ENCODE results near the gene NRDE2.
"Not testable (repeated sequence)": the region's sequence is repeated elsewhere in the genome, so short reads cannot be mapped to it uniquely, and the experiment has no call there.

Gene NRDE2

GRCh38 chr14:90229942-90230341 lies 101.8 kb downstream of the NRDE2 start:
- H3K27me3 ChIP-seq (ENCODE audit: control insufficient read depth in 1 of 2, insufficient read depth in 2 of 2, low read length in 2 of 2); H3K4me1 ChIP-seq (ENCODE audit: insufficient read depth, low read length); H3K9me3 ChIP-seq (ENCODE audit: low read length); H3K36me3 ChIP-seq (ENCODE audit: insufficient read depth, low read length); H3K4me3 ChIP-seq (ENCODE audit: low read depth in 1 of 2, low read length in 2 of 2); H3K27ac ChIP-seq (ENCODE audit: low read depth, low read length); H3K9ac ChIP-seq (ENCODE audit: low read length): not testable (repeated sequence)

- no peaks in the 10 kb centered on the region for H3K36me3 ChIP-seq (ENCODE audit: insufficient read depth, low read length)
- H3K4me1 ChIP-seq (ENCODE audit: insufficient read depth, low read length): no peaks in the 10 kb centered on the region
- H3K4me3 ChIP-seq (ENCODE audit: low read depth in 1 of 2, low read length in 2 of 2): no peak overlapping the region
- no peak overlapping the region for H3K9ac ChIP-seq (ENCODE audit: low read length)
- H3K27ac ChIP-seq (ENCODE audit: low read depth, low read length): no peak overlapping the region
- H3K9me3 ChIP-seq (ENCODE audit: low read length): no peaks in the 10 kb centered on the region
- H3K27me3 ChIP-seq (ENCODE audit: control insufficient read depth in 1 of 2, insufficient read depth in 2 of 2, low read length in 2 of 2): no peaks in the 10 kb centered on the region
Measured at GRCh38 chr14:90228478-90228877, 103.3 kb downstream of the NRDE2 start.

Measured in muscle layer of colon (tissue), 2 donors.